Stomach (tissue), 4 donors: ENCODE data around the gene NCKIPSD.

Source experiments
- POLR2AphosphoS5 ChIP-seq, 3 donors: sonication (generic); formaldehyde crosslinking; IDR thresholded peaks; one replicate each; pipeline ENCODE4 v1.6.1; 2016; ENCODE audit warnings: antibody characterized with exemption in 3 of 3
- TF ChIP-seq, protein P1 (sequence below), 7 experiments: fragments of 450-650 bp in 4 of 7; fragments of 200-600 bp in 3 of 7; sonication (generic) in 3 of 7; IDR thresholded peaks; one replicate each; pipeline ENCODE4 v1.5.1; 2016 to 2019; ENCODE audit warnings: antibody characterized with exemption in 7 of 7, control low read depth in 2 of 7, mild to moderate bottlenecking in 1 of 7

DNA sequence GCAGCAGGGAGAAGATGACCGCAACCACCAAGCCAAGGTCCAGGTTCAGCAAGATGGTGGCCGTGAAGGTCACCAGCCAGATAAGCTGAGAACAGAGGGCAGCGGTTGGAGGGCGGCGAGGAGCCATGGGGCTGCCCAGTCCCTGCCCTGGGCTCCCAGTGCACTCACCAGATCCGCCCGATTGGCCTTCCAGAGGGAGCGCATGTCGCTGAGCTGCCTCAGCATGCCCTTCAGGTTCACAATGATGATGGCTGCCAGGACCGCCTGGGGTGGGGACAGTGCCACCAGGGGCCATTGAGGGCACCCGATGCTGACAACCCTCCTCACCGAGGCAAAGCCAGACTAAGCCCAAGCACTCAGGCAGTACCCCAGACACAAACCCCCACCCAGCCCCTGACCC, 55.8 kb downstream of the NCKIPSD start:
- TF ChIP-seq POLR2AphosphoS5 (IDR thresholded peaks at IDR 0.05): no peak
- TF ChIP-seq, protein P1, sequence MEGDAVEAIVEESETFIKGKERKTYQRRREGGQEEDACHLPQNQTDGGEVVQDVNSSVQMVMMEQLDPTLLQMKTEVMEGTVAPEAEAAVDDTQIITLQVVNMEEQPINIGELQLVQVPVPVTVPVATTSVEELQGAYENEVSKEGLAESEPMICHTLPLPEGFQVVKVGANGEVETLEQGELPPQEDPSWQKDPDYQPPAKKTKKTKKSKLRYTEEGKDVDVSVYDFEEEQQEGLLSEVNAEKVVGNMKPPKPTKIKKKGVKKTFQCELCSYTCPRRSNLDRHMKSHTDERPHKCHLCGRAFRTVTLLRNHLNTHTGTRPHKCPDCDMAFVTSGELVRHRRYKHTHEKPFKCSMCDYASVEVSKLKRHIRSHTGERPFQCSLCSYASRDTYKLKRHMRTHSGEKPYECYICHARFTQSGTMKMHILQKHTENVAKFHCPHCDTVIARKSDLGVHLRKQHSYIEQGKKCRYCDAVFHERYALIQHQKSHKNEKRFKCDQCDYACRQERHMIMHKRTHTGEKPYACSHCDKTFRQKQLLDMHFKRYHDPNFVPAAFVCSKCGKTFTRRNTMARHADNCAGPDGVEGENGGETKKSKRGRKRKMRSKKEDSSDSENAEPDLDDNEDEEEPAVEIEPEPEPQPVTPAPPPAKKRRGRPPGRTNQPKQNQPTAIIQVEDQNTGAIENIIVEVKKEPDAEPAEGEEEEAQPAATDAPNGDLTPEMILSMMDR (IDR thresholded peaks at IDR 0.05): no peak
